ENCODE measurements around the gene KLF7.
"Not testable (repeated sequence)": the region's sequence is repeated elsewhere in the genome, so short reads cannot be mapped to it uniquely, and the experiment has no call there.

Gene KLF7

GRCh38 chr2:207048416-207048815 is 117.3 kb downstream of the KLF7 start:
- DNase-seq = no peak

DNA sequence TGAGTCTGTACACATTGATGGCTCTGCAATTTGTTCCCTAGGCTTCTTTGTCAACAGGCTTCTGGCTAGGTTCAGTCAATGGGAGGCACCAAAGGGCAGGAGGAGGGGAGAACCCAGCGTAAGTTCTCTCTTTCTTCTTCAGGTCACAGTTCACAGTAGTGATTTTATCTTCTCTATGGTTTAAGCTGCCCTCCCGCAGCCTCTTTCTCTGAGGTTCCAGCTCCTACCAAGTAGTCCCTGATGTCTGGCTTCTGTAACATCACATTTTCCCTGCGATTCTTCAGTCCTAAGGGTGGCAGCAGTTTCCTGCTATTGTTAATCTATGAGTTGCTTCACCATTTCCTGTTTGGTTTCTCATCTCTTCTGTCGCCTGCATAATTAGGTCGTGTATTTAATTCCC is 119.0 kb downstream of the KLF7 start:
- peak in 1 of 4 experiments; percentile 4 for DNase-seq

DNA sequence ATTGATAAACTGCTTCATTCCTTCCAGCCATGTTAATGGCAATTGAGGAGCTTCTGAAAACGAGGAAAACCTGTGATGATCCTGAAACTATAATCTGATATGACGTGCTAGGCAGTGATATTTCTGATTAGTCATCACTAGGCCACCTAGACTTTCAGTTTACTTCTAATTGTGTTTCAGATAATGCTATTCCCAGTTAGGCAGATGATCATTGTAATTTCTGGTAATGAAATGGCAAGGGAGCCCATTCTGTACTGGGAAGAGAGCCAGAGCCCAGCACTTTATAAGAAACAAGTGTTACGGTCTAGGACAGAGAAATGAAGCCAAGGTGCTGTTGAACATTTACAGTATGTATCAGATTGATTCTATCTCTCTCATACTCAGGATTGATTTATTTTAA is 120.2 kb downstream of the KLF7 start:
- no peak for DNase-seq

DNA sequence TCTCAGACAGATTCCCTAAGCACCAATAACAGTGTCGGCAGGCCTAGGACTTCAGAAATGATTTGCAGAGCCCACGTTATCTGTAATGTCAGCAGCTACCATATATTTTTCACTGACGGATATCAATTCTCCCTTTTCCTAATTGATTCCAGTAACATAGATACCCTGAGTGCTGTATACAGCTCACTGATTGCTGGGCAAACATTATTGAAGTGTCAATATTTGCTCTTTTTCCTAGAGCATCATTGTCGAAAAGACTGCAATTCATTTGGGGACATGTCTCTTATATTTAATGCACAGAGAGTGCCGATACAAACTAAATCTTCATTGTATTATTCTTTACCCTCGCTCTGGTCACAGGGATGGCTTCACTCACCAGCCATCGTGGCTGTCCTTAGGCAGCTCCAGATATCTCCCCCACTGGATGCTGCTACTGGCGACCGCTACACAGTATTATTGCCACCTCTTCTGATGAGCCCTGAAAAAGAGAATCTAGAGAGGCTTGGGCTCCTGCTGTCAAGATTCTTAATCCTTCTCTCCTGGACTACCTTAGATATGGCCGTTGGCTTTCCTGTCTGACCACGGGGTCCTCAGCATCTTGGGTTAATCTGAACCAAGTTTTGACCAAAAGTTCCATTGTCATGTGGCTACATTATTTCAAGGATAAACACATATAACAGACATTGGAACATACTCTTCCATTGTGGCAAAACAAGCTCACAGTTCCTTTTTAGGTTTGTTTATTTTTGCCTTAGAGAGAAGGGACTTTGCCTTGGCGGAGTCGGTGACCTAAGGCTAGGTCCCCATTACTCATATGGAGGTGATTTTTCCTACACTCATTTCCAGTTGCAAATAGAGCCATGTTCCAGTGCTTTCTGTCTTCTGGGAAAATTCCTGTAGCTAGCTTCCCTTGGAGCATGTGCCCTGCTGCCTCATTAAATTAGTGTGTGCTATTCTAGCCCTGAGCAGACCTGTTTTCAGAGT is 121.1 kb downstream of the KLF7 start:
- DNase-seq = no peak

GRCh38 chr2:207042841-207043240 is 122.9 kb downstream of the KLF7 start:
- no peak for DNase-seq

GRCh38 chr2:207041786-207042554 is 123.8 kb downstream of the KLF7 start:
- DNase-seq = no peak

DNA sequence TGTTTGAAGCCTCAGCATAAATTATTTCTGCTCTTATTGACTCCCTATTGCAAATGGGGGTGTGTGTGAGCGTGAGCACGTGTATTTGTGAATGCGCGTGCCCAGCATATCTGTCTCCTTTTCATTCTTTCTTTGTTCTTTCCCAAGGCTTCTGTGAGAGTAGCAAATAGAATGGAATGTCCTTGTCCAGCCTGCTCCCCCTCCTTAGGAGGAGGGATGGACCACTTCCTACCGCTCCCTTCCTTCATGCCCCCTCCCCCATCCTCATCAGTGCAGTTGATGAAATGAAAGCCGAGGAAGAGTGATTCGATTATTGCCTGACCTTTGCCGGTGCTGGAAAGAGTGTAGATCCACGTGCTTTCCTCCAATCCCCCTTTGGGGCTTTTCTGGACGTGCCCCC is 124.5 kb downstream of the KLF7 start:
- DNase-seq = no peak

DNA sequence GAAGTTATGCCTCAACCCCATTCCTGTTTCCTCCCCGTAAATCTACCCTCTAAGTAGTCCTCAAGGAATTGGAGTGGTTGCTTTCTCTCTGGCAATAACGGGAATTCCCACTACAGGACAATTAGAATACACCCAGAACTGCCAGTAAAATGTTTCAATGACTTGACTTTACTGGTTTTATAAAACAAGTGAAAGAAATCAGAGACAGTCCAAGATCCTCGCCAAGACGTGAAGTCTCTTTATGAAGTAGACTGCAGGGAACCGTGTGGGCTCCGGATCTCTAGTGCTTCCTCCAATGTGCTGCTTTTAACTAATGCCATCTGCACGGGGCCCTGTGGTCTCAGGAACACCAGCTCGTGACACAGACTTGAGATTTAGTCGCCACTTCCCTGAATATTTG is 125.1 kb downstream of the KLF7 start:
- DNase-seq = no peak

DNA sequence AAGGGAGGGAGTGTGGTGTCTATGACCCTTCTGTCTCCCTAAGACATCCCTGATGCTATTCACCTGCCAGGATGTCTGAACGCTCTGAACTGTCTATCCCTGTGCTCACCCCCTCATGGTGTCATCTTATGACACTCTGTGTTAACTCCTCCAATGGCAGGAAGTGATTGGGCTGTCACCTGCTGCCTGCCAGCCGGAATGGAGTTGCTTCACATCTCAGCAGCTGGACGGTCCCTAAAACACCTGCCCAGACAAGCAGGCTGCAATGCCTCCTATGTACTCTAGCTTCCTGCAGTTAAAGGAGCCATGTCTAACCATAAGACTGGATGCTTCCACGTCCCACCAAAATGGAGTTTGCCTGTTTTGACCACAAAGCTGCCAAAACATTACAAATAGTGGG is 126.5 kb downstream of the KLF7 start:
- DNase-seq = no peak

- DNase-seq = no peak
Observed at GRCh38 chr2:207038299-207038698, 127.4 kb downstream of the KLF7 start.

DNA sequence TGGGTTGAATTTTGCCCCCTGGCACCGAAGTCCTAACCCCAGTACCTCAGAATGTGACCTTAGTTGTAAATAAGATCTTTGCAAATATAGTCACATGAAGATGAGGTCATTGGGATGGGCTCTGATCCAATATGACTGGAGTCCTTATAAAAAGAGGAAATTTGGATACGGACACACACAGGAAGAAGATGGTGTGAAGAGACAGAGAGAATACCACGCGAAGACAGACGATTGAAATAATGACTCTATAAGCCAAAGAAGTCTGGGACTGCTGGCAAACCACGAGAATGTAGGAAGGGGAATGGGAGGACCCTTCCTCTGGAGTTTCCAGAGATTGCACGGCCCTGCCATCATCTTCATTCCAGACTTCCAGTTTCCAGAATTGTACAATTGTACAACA is 127.9 kb downstream of the KLF7 start:
- DNase-seq = no peak

GRCh38 chr2:207037023-207037422 is 128.7 kb downstream of the KLF7 start:
- not testable (repeated sequence) for DNase-seq

- no peak for DNase-seq
Observed at GRCh38 chr2:207035875-207036274, 129.9 kb downstream of the KLF7 start.

GRCh38 chr2:207032490-207032889 is 133.3 kb downstream of the KLF7 start:
- no peak for DNase-seq

All from activated naive CD4-positive, alpha-beta T cell (primary cell).